NCI-H1930 (cell line): ENCODE results near the gene PTPRN2.

ENCODE experiments used
- DNase-seq, 2 experiments: peaks; one replicate each; lab custom pipeline; 2025; lab: John Stamatoyannopoulos, UW

PTPRN2 gene

DNA sequence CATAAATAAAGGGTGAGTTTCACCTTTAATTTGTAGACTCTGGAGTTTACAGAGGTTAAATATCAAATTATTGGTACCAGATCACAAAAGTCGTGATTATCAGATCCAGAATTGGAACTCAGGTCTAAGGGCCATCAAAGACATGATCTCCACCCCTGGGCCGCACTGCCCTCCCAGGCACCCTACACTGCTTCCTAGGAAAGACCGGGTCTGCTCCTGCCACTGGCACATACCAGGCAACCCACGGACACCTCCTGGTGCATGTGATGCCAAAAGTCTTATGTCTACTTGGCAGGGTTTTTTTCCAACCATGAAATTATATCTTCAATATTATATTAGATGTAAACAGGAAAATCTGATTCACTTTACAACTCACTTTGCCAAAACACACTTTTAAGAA is 452.8 kb downstream of the PTPRN2 start:
- DNase-seq: no peak

DNA sequence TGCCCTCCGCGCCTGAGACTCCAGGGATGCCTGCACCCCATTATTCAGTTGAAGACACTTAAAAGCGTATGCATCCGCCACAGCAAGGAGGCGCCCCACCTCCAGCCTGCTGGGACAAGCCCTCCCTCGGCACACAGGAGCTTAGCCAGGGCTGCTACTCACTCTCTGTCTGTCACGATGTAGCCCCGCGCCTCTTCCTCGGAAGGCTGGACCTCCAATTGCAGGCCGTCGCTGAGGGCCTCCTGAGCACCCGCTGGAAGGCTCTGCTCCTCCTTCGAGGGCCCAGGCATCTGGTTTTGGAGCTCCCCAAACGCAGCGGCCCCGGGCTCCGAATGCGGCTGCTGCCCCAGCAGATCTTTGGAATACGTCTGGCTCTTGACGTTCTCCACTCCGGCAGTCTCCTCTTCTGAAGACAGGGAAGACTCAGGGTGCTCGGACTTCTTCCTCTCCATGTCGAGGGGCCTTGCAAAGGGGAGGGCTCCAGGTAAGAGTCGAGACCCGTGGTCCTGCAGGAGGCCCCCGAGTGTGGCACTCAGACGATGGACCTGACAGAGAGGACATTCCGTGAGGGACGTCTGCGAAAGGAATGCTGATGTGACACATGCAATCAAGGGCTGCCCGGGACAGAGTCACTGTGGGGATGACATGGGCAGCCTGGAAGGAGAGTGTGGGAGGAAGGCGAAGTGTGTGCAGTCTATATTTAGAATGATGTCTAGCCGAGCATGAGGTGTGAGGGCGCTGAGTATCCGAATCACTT is 453.9 kb downstream of the PTPRN2 start:
- no peak for DNase-seq

DNA sequence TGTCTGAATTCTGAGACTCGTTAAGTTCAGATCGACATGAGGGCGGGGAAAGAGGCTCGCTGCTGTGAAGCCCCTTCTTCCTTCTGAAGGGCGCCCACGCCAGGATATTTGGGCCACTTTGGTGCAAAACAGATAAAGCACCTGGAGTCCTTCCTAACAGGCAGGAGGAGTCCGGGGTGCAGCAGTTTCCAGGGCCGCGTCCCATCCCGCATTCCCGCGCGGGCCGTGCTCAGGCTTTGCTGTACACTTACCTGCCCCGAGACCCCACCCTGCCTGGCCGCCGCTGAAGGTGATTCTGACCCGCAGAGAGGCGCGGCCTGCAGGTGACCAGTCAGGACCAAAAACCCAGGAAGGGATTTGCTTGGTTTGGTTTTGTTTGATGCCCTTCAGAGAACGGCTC is 454.6 kb downstream of the PTPRN2 start:
- DNase-seq: no peak

DNA sequence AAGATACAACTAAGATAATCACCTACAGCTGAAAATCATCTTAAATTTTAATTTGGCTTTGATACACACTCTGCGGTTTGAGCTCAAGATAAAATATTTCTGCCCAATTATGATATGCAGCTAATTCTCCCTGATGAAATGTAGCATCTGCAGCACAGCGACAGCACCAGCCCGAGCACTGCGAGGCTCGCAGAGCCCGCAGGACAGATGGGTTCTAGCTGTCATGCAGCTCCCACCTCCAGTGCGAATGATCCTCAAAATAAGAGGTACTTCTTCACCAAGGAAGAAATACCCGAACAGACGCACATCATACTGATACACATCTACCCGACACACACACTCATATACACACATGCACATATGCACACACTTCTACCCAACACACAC is 457.6 kb downstream of the PTPRN2 start:
- no peak for DNase-seq

DNA sequence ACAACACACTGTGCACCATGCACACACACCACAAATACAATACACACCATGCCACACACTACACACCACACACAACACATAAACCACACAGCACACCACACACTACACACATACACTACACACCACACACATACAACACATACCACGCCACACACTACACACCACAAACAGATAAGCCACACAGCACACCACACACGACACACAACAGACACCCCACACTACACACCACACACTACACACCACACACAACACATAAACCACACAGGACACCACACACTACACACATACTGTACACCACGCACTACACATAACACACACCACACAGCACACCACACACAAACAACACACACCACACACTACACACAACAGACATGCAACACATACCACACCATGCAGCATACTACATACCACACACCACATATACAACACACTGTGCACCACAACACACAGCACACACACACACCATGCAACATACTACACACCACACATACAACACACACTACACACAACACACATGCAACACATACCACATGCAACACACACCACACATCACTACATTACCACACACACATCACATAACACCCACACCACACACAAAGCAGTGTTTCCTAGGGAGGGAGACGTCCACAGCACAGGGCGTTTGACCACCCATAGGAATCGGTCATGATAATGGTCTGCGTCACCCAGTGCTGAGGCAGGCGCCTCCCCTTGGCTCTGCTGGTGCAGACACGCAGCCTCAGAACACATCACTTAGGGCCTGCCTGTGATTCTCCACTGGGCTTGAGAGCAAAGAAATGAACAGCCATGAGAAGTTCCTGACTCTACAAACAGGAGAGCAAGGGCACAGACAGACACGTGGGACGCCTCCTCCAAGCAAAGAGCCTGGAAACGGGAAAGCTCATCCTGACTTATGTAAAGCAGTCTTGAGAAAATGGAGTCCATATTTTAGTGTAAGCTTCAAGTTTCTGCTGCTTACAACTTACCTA is 458.3 kb downstream of the PTPRN2 start:
- no peak for DNase-seq

DNA sequence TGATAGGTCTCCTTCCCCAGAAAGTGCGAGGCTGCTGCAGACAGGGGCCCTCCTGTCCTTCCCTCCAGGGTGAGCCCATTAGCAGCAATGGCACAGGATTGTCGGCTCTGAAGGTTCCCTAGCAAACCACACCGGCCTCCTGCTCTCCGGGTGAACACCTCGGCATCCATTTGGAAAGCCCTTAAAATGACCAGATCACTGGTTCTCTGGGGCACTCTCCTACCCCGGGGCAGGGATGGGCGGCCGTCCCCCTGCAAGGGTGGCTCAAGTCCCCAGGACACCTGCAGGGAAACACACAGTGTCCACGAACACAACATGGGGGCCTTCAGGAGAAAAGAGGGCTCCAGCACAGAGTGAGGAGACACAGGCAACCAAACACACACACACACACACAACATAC is 459.1 kb downstream of the PTPRN2 start:
- no peak for DNase-seq

DNA sequence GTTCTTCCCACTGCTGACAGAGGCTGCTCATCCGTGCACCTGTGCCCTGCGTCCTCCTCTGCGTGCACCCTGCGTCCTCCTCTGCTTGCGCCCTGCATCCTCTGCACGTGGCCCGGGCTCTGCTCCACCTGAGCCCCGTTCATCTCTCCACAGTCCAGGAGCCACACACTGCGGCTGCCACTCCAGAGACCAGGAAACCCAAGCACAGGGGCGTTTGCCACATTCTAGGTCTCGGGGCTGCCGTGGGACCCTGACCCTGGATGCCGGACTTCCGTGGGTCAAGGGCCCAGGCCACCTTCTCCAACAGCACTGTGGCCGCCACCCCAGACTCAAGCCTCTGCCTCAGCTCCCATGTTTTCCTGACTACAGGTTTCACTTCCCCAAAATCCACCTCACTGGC is 460.4 kb downstream of the PTPRN2 start:
- no peak for DNase-seq

DNA sequence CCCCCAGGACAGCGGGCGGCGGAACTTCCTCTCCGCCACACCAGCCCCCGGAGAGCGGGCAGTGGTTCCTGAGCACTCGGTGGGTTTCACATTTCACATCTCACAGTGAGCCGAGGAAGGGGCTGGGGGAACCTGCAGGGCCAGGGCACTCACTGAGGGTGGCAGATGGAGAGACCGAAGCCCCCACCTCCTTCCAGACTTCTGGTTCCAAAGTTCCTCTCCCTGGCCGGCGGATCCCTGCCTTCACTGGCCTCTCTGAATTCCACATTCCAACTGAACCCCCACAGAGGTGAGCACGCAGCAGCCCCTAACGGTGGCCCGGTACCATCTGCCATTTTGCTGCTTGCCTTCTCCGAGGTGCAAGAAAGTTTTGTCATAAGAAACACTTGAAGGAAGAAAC is 461.0 kb downstream of the PTPRN2 start:
- no peak for DNase-seq

DNA sequence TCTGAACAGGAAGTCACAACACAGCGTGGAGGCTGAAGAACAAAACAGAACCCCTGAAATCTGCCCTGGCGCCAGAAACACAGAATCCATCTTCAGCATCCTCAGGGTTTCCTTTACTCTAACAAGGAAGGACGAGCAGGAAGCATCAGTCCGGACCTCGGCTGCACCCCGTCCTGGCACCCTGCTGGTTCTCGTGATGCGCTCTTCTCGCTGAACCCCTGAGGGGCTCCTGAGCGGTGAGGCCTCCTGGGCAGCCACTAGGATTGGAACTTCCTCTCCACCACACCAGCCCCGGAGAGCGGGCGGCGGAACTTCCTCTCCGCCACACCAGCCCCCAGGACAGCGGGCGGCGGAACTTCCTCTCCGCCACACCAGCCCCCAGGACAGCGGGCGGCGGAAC is 461.9 kb downstream of the PTPRN2 start:
- no peak for DNase-seq

DNA sequence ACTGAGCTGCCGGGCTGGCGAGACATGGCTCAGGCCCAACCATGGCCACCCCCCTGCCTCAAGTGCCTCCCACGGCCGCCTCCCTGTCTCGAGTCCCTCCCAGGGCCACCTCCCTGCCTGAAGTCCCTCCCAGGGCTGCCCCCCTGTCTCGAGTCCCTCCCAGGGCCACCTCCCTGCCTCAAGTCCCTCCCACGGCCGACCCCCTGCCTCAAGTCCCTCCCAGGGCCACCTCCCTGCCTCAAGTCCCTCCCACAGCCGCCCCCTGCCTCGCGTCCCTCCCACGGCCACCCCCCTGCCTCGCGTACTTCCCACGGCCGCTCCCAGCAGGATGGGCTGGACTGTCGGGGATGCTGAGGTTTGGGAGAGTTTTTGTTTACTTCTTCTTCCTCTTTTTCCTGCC is 462.5 kb downstream of the PTPRN2 start:
- no peak for DNase-seq

DNA sequence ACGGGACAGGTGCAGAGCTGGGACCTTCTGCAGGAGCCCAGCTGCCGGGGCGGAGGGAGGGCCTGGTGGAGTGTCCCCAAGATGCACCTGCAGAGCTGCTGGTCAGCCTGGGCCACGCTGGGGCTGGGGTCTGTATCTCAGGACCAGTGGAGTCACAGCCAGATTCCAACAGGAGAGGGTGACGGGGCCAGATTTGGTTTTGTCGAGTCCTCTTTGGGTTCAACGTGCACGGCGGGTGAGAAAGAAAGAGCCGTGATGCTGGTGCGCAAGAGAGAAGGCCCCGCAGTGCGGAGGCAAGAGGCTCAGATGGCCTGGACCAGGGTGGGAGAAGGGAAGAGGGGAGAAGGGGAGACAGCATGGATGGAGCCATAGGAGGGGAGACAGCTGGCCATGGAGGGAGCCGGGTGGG is 462.9 kb downstream of the PTPRN2 start:
- no peak for DNase-seq

DNA sequence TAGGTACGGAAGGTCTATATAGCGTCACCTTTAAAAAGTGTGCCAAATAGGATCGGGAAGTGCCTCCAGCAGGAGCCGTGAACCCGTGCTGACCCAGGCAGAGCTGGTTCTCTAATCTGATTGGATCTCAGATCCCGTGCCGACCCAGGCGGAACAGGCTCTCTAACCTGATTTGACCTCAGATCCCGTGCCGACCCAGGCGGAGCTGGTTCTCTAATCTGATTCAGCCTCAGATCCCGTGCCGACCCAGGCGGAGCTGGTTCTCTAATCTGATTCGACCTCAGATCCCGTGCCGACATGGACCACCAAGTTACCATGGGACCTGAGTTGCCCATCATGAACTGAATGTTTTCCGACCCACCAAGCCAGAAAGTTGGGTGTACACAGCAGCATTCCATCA is 463.9 kb downstream of the PTPRN2 start:
- DNase-seq: no peak

DNA sequence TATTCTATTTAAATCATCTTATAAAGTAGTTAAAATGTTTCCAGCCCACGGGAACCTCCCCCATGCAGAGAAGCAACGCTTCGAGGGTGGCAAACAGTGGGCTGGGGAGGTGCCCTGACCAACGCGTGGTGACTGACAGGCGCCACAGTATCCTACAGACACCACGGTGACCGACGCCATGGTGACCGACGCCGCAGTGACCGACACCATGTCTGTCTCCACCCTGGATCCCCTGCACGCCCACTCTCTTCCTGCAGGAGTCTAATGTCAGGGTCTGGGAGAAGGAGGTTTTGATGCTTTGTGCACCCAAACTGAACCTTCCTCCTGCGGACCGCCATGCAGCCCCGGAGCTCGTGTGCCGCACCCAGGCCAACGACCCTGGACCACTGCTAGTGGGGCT is 464.4 kb downstream of the PTPRN2 start:
- DNase-seq: no peak

DNA sequence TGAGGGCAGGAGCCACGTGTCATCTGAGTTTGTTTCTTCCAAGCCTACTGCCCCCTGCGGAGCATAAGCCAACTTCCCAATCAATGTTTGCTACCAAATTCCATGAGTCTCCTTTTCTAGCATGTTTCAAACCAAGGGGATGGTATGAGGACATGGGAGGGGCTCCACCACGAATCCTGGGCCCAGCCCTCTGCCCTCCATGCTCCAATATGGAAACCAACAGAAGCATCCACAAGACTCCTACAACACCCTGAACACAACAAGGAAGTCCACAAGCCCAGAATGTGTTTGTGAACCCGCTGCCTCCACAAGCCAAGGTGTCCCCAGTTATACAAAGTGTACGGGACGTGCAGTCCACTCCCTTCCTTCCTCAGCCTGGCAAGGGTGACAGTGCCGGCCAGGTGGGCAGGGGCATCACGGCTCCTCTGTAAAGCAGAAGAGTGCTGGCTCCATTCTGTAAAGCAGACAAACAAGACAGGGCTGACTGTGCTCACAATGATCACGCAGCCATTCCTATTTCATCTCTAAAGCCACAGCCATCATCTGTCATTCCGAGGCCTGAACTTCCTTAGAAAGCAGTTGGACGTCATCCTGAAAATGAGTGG is 466.1 kb downstream of the PTPRN2 start:
- DNase-seq: no peak

DNA sequence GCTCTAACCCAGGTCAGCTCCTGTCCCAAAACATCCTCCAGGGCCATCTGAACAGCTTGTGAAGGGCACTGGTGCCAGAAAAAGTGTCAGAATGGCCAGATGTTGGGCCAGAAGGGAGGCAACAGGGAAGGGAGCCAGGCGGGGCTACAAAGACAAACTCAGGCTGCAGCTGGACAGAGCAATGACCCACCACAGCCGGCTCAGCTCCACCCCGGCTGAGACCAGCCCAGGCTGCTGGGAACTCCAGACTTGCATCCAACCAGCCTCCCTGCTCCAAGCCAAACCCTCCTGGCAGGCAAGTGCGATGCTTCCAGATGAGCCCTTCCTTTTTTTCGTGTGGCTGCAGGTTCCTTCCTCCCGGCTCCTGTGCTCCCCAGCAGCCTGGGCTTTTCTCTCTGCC is 466.9 kb downstream of the PTPRN2 start:
- DNase-seq: no peak

DNA sequence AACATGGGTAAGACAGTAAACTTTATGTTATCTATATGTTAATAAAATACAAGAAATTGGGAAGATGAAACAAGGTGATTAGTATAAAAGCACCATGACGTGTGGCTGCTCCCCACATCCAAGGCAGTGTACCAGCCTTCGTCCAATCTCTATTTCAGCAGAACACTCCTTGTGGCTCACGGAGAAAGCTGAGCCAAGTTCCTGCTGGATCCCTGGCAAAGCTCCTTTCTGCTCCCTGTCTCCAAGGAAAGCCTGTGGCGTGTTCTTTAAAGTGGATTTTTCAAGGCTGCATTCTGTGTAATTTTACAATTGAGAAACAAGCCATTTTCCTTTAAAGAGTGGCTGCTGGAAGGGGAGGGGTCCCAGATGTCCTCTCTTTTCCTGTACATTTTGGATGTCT is 467.3 kb downstream of the PTPRN2 start:
- no peak for DNase-seq

DNA sequence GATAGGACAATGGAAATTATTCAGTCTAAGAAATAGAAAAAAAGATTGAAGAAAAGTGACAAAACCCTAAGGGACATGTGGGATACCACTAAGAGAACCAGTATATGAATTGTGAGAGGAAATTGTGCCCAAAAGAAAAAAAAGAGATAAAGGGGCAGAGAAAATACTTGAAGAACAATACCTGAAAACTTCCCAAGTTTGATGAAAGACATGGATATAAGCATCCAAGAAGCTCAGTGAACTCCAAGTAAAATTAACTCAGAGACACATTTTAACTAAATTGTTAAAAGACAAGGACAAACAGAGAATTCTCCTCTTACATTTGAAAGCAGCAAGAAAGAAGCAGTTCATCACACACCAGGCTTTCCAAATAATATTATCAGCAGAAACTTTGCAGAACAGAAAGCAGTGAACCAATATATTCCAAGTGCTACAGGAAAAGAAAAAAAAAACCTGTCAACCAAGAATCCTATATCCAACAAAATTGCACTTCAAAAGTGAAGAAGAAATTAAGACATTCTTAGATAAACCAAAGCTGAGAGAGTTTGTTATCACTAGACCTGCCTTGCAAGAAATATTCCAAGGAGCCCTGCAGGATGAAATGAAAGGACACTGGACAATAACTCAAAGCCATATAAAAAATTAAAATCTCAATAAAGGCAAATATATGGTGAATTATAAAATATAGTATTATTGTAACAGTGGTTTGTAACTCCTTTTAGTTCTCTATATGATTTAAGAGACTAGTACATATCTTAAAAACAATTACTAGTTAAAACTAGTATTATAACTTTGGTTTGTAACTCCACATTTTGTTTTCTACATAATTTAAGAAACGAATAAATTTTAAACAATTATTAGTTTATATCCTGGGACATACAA is 470.0 kb downstream of the PTPRN2 start:
- DNase-seq: no peak

DNA sequence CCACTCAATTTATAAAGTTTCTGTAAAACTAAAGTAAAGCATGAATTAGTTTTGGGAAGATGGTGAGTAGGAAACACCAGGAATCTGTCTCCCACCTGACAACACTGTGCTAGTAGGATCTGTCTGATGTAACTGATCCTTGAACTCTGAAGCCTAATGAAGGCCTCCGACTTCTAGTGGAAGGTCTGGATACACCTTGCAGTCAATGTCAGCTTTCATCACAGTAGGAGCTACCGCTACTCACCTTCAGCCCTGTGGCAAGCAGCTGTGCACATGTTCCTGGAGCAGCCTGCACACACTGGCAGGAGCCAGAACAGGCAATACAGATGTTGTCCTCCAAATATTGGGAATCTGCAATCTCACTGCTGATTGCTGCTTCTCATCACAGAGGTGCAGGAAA is 471.4 kb downstream of the PTPRN2 start:
- no peak for DNase-seq

DNA sequence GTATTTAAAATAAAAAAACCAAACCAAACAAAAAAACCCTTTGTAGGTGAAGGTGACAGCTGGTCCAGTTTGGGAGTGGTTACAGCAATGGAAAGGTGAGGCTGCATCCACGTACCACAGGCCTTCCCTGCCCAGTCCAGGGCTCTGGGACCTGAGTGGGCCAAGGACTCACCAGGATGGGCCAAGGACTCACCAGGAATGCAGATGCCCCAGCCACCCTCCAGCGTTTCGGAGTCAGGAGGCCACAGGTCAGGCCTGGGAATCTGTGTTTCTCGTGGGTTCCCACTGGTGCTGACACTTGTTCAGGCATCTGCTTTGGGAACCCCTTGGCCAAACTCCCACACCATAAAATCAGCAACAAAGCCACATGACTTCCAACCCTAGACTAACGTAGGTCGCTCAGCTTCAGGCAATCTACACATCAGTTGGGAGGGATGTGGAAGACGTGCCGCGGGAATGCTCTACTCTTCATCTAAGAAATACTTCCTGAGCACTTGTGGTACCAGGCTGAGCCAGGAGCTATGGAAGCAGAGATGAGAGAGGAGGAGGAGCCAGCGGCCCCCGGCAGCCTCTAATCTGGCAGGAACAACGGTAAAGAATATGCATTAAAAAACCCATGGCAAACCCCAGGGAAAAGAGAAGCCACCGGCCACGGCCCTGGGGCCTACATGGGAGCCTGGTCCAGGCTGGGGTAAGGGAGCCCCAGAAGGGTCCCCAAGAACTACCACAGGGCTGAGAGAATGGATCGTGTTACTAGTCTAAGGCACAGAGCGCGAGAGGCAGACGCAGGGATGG is 473.4 kb downstream of the PTPRN2 start:
- DNase-seq: no peak

DNA sequence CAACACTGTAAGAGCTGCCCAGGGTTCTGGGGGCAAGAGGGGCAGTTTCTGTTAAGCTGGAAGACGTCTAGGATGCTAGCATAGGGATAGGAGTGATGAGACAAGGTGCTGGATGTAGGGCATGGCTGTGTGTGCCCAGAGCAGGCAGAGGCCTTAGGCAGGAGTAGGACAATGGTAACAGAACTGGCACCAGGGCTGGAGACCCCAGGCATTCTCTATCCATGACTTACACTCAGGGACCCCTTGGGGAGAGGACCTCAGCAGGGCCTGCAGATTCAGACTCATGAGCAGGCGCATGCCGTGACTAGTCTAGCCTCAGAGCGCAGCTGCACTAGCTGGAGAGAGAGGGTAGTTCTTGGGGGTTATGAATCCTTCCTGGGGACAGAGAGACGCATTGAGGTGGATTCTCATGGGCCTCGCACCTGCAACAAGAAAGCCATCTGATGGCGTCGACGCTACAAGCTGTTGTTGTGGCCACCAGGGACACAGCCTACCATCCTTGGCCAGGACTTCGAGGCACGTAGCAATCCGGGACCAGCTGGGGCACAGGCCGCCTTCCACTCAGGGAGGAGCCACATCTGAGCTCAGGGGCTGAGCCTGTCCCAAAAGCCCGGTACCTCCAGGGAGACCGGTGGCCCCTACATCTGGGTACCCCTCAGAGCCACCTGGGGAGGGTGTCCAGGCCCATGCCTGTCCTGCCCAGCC is 474.1 kb downstream of the PTPRN2 start:
- no peak for DNase-seq
